HepG2 (cell line): ENCODE measurements around the gene CERS6. TPM values are rescaled to one million over a fixed set of nuclear protein-coding genes. Genes with fewer than 3 reads are reported as not detected.
A peak's percentile ranks its signal among the peaks of the same experiment; 100 is the strongest.

Source experiments
- ARNT ChIP-seq: fragments of 450-650 bp; IDR thresholded peaks from 2 replicates; pipeline ENCODE4 v1.6.1; 2017
- CEBPB ChIP-seq: IDR thresholded peaks from 2 replicates; pipeline ENCODE4 v1.6.1; 2011; ENCODE audit warnings: low read depth, low read length, improper control_type of control experiment, borderline replicate concordance
- GABPA ChIP-seq, 2 experiments: IDR thresholded peaks; 2 replicates each; pipeline ENCODE4 v1.6.1; 2011 to 2016; ENCODE audit warnings: low read depth in 2 of 2, low read length in 1 of 2, missing biosample characterization in 1 of 2, missing genetic modification characterization in 1 of 2
- HOXA3 ChIP-seq: sonication (generic); formaldehyde crosslinking; IDR thresholded peaks from 2 replicates; pipeline ENCODE4 v1.5.0; 2020; ENCODE audit warnings: missing genetic modification reagents
- IKZF1 ChIP-seq: fragments of 450-650 bp; IDR thresholded peaks from 2 replicates; pipeline ENCODE4 v1.7.1; 2016
- KLF13 ChIP-seq: sonication (generic); formaldehyde crosslinking; IDR thresholded peaks from 2 replicates; pipeline ENCODE4 v1.4.0; 2020; ENCODE audit warnings: mild to moderate bottlenecking, missing genetic modification reagents
- MAFK ChIP-seq, 2 experiments: IDR thresholded peaks in 1 of 2; conservative IDR thresholded peaks in 1 of 2; 2 replicates each; pipeline ENCODE4 v1.6.1; 2011; ENCODE audit warnings: improper control_type of control experiment in 2 of 2, low read length in 2 of 2
- PITX1 ChIP-seq: sonication (generic); formaldehyde crosslinking; IDR thresholded peaks from 2 replicates; pipeline ENCODE4 v1.5.1; 2020; ENCODE audit warnings: mild to moderate bottlenecking, missing genetic modification reagents
- SALL1 ChIP-seq: sonication (generic); formaldehyde crosslinking; IDR thresholded peaks from 2 replicates; pipeline ENCODE4 v1.8.0; 2022; ENCODE audit warnings: mild to moderate bottlenecking, missing genetic modification reagents
- U2AF2 ChIP-seq: fragments of 200-400 bp; formaldehyde crosslinking; IDR thresholded peaks from 2 replicates; pipeline ENCODE4 v1.6.1; 2017; ENCODE audit warnings: low read depth, mild to moderate bottlenecking, low read length
- ZBTB8A ChIP-seq: sonication (generic); formaldehyde crosslinking; IDR thresholded peaks from 2 replicates; pipeline ENCODE4 v1.4.0; 2020; ENCODE audit warnings: mild to moderate bottlenecking, low read depth, missing genetic modification reagents, borderline replicate concordance
- ZNF263 ChIP-seq: sonication (generic); formaldehyde crosslinking; IDR thresholded peaks from 2 replicates; pipeline ENCODE4 v1.4.0; 2020; ENCODE audit warnings: missing genetic modification reagents
- ZNF329 ChIP-seq: sonication (generic); formaldehyde crosslinking; IDR thresholded peaks from 2 replicates; pipeline ENCODE4 v1.9.0; 2021; ENCODE audit warnings: low read depth, mild to moderate bottlenecking, missing genetic modification reagents
- ZNF713 ChIP-seq: sonication (generic); formaldehyde crosslinking; IDR thresholded peaks from 2 replicates; pipeline ENCODE4 v1.4.0; 2020; ENCODE audit warnings: mild to moderate bottlenecking, missing genetic modification reagents
- ZNF781 ChIP-seq: sonication (generic); formaldehyde crosslinking; IDR thresholded peaks from 2 replicates; pipeline ENCODE4 v1.5.1; 2020; ENCODE audit warnings: borderline replicate concordance, mild to moderate bottlenecking, missing genetic modification reagents; ENCODE audit errors: not compliant biosample characterization
- ZNF839 ChIP-seq: sonication (generic); formaldehyde crosslinking; IDR thresholded peaks from 2 replicates; pipeline ENCODE4 v1.4.0; 2020; ENCODE audit warnings: missing genetic modification reagents, mild to moderate bottlenecking, borderline replicate concordance
- ZSCAN25 ChIP-seq: sonication (generic); formaldehyde crosslinking; IDR thresholded peaks from 2 replicates; pipeline ENCODE4 v1.8.0; 2022; ENCODE audit warnings: mild to moderate bottlenecking, missing genetic modification reagents
- polyA plus RNA-seq, 8 experiments: library from polyadenylated mRNA; depleted of rRNA in 3 of 8; stranded (reverse) in 7 of 8; unstranded in 1 of 8; fragments of >200 nt; fragmentation: Illumina TruSeq in 4 of 8; extraction: Trizol in 4 of 8; gene quantifications; 2 replicates each; pipeline versions ENCODE4 v1.2.1 to v1.2.3, GENCODE V29; 2011 to 2016; ENCODE audit warnings: low read depth in 4 of 8, missing spikeins in 1 of 8, mixed read lengths in 1 of 8; ENCODE audit not compliant: insufficient read depth in 1 of 8
- total RNA-seq, 5 experiments: library from RNA; depleted of rRNA; stranded (reverse); fragments of >200 nt; fragmentation: Illumina TruSeq; extraction: Trizol; gene quantifications; 2 replicates each; pipeline ENCODE4 v1.2.3, GENCODE V29; 2016; ENCODE audit warnings: low read depth in 1 of 5
- TF ChIP-seq, protein P1 (sequence below): sonication (generic); formaldehyde crosslinking; IDR thresholded peaks from 2 replicates; pipeline ENCODE4 v1.4.0; 2020; ENCODE audit warnings: mild to moderate bottlenecking, missing genetic modification reagents
- TF ChIP-seq, protein P2 (sequence below): IDR thresholded peaks from 2 replicates; pipeline ENCODE4 v1.6.1; 2012; ENCODE audit warnings: low read length, improper control_type of control experiment

Gene CERS6
- total and polyA plus RNA-seq, 2 of the 13 experiments (the other 11 are each of a cell fraction or from before 2014, with no cell fraction given): 10.1 to 20.3 TPM

DNA sequence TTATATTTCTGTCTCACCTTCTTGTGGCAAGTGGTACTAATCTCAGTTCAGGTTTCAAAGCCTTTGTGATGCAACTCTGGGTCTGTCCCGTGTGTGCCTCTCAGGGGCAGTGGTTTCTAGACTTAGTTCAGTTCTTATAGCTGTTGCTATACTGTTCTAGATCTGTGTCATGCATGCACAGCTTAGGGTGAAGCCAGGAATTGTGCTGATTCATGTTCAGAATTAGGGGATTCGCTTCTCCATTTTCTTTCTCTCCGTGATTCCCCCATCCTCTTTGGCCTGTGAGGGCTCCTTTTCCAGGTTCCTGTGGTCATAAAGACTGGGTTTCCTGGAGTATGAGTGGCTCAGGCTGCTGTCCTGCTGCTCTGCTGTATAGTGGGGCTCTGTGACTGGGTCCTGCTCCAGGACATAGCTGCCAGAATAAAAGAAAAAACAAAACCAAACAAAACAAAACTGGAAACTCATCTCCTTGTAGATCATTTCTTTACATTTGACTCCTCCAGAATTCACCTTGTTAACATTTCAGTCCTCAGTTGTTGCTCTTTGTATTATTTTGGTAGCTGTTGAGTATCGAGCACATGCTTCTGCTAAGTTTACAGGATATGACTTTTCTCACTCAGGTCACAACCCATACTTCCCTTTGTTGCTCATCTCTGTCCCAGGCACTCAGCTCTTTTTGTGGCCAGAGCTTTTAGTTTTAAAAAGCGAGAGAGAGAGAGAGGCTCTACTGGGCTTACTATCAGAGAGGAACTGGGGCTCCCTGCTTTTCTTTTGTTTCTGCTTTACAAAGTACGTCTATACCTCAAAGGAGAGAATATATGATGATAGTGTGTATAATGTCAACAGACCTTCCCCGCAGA, 34.2 kb downstream of the CERS6 start (continued):
- TF ChIP-seq, protein P1, sequence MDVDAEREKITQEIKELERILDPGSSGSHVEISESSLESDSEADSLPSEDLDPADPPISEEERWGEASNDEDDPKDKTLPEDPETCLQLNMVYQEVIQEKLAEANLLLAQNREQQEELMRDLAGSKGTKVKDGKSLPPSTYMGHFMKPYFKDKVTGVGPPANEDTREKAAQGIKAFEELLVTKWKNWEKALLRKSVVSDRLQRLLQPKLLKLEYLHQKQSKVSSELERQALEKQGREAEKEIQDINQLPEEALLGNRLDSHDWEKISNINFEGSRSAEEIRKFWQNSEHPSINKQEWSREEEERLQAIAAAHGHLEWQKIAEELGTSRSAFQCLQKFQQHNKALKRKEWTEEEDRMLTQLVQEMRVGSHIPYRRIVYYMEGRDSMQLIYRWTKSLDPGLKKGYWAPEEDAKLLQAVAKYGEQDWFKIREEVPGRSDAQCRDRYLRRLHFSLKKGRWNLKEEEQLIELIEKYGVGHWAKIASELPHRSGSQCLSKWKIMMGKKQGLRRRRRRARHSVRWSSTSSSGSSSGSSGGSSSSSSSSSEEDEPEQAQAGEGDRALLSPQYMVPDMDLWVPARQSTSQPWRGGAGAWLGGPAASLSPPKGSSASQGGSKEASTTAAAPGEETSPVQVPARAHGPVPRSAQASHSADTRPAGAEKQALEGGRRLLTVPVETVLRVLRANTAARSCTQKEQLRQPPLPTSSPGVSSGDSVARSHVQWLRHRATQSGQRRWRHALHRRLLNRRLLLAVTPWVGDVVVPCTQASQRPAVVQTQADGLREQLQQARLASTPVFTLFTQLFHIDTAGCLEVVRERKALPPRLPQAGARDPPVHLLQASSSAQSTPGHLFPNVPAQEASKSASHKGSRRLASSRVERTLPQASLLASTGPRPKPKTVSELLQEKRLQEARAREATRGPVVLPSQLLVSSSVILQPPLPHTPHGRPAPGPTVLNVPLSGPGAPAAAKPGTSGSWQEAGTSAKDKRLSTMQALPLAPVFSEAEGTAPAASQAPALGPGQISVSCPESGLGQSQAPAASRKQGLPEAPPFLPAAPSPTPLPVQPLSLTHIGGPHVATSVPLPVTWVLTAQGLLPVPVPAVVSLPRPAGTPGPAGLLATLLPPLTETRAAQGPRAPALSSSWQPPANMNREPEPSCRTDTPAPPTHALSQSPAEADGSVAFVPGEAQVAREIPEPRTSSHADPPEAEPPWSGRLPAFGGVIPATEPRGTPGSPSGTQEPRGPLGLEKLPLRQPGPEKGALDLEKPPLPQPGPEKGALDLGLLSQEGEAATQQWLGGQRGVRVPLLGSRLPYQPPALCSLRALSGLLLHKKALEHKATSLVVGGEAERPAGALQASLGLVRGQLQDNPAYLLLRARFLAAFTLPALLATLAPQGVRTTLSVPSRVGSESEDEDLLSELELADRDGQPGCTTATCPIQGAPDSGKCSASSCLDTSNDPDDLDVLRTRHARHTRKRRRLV (CRISPR knock-in tag): no peak
- TF ChIP-seq ZNF329 (CRISPR knock-in tag): no peak
- TF ChIP-seq ZNF781: no peak
- TF ChIP-seq U2AF2: no peak
- TF ChIP-seq SALL1 (CRISPR knock-in tag): no peak
- TF ChIP-seq ZNF263: no peak
- TF ChIP-seq PITX1: 0 out of 2 replicates have a peak, but pooled peaks have one; percentile 10
- TF ChIP-seq HOXA3 (CRISPR knock-in tag): no peak
- TF ChIP-seq ZNF839 (CRISPR knock-in tag): no peak
- TF ChIP-seq ZNF713 (CRISPR knock-in tag): no peak
- TF ChIP-seq ARNT: no peak
- TF ChIP-seq ZBTB8A (CRISPR knock-in tag): no peak
- TF ChIP-seq, protein P2, sequence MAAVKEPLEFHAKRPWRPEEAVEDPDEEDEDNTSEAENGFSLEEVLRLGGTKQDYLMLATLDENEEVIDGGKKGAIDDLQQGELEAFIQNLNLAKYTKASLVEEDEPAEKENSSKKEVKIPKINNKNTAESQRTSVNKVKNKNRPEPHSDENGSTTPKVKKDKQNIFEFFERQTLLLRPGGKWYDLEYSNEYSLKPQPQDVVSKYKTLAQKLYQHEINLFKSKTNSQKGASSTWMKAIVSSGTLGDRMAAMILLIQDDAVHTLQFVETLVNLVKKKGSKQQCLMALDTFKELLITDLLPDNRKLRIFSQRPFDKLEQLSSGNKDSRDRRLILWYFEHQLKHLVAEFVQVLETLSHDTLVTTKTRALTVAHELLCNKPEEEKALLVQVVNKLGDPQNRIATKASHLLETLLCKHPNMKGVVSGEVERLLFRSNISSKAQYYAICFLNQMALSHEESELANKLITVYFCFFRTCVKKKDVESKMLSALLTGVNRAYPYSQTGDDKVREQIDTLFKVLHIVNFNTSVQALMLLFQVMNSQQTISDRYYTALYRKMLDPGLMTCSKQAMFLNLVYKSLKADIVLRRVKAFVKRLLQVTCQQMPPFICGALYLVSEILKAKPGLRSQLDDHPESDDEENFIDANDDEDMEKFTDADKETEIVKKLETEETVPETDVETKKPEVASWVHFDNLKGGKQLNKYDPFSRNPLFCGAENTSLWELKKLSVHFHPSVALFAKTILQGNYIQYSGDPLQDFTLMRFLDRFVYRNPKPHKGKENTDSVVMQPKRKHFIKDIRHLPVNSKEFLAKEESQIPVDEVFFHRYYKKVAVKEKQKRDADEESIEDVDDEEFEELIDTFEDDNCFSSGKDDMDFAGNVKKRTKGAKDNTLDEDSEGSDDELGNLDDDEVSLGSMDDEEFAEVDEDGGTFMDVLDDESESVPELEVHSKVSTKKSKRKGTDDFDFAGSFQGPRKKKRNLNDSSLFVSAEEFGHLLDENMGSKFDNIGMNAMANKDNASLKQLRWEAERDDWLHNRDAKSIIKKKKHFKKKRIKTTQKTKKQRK: no peak
- no peak for TF ChIP-seq KLF13
- TF ChIP-seq GABPA (IDR thresholded peaks at IDR 0.05; ENCODE audit: low read depth, low read length): no peak
- no peak; the same call in 1 of the 2 replicates for TF ChIP-seq GABPA (CRISPR knock-in tag; IDR thresholded peaks at IDR 0.05; ENCODE audit: low read depth)
- no peak for TF ChIP-seq ZSCAN25 (CRISPR knock-in tag)
- no peak for TF ChIP-seq IKZF1
- TF ChIP-seq MAFK (conservative IDR thresholded peaks at IDR 0.05 in 1 of 2, IDR thresholded peaks at IDR 0.05 in 1 of 2; ENCODE audit: low read length in 2 of 2): peak in 1 of 2 experiments; percentile 79; a peak in 2 of 4 replicates
- TF ChIP-seq CEBPB: peak; percentile 91
